ENCODE results near the gene IL10RB. TPM values are rescaled to one million over a fixed set of nuclear protein-coding genes. Genes with fewer than 3 reads are reported as not detected.

The IL10RB gene
- total and polyA plus RNA-seq, 10 of the 15 experiments (the other 5 are each of a cell fraction or from before 2014, with no cell fraction given), result 15.0 to 55.1 (median 34.9) TPM

- H3K27me3 ChIP-seq (replicated peaks in 1 of 2; ENCODE audit: control insufficient read depth in 2 of 2, insufficient read depth in 2 of 2, low read length in 1 of 2), result no peaks in the 10 kb centered on the region
- intact Hi-C loops (cut with micrococcal nuclease; ENCODE audit: unreplicated experiment), result no loop called here
- no peak overlapping the region for H2AFZ ChIP-seq (ENCODE audit: control insufficient read depth, low read depth, low read length)
- ChIA-PET SMC1A (ENCODE audit: uncharacterized antibody, unreplicated experiment) (interaction anchor here (0.7 to 1.5 kb wide), 2 partner anchors 43 to 105 kb away, joined by 3 read pairs; no protein-coding TSS in a partner anchor), POLR2A (no interaction called here), CTCF (interaction anchor here (1.1 to 1.5 kb wide), 2 partner anchors 59 to 105 kb away, joined by 4 read pairs; no protein-coding TSS in a partner anchor), RAD21 (ENCODE audit: unreplicated experiment) (no interaction called here)
- peaks cover 29% of the 10 kb centered on the region for H3K4me1 ChIP-seq (ENCODE audit: control insufficient read depth, insufficient read depth, low read length)
- no peaks in the 10 kb centered on the region for H3K9me3 ChIP-seq (replicated peaks; ENCODE audit: control insufficient read depth, insufficient read depth, low read length)
- H3K79me2 ChIP-seq (ENCODE audit: control insufficient read depth, insufficient read depth, low read length), result no peaks in the 10 kb centered on the region
- DNase-seq (ENCODE audit: low read depth, low spot score) (no peak), ATAC-seq (no peak), FAIRE-seq (no peak)
- no peak overlapping the region for H3K4me3 ChIP-seq
- no peaks in the 10 kb centered on the region for H4K20me1 ChIP-seq (ENCODE audit: control insufficient read depth, insufficient read depth)
- no peaks in the 10 kb centered on the region for H3K36me3 ChIP-seq (ENCODE audit: control insufficient read depth in 2 of 2, insufficient read depth in 2 of 2, low read length in 1 of 2)
- no peak overlapping the region for H3K4me2 ChIP-seq (ENCODE audit: control insufficient read depth, insufficient read depth)
- BruUV-seq (replicated peaks), result no TSS peak
- in situ Hi-C loops (cut with MboI), result no loop called here
- 95% methylated on average over 7 of the region's 7 CpGs for WGBS (ENCODE audit: insufficient coverage, insufficient replicate concordance, low lambda C conversion rate, missing lambda C conversion rate)
- H3K27ac ChIP-seq (ENCODE audit: control insufficient read depth, insufficient read depth), result no peak overlapping the region
- no peak overlapping the region for H3K9ac ChIP-seq (ENCODE audit: control insufficient read depth, insufficient read depth, low read length)
- TF ChIP-seq MTA2 (IDR thresholded peaks at IDR 0.05; ENCODE audit: low read depth) (no peak), SREBF1 (IDR thresholded peaks at IDR 0.05; ENCODE audit: low read length) (no peak), IKZF1 (conservative IDR thresholded peaks at IDR 0.05) (no peak), GABPA (IDR thresholded peaks at IDR 0.05; ENCODE audit: low read depth) (no peak), EED (IDR thresholded peaks at IDR 0.05; ENCODE audit: low read depth) (no peak), E4F1 (IDR thresholded peaks at IDR 0.05; ENCODE audit: borderline replicate concordance, partially characterized antibody) (no peak), BMI1 (IDR thresholded peaks at IDR 0.05; ENCODE audit: borderline replicate concordance) (no peak), BCL11A (IDR thresholded peaks at IDR 0.05; ENCODE audit: low read depth, low read length) (no peak), CEBPB (IDR thresholded peaks at IDR 0.05; ENCODE audit: borderline replicate concordance in 1 of 2, low read depth in 2 of 2, low read length in 2 of 2) (no peak), KAT2A (conservative IDR thresholded peaks at IDR 0.05; ENCODE audit: control insufficient read depth, low read depth, low read length) (no peak), SUZ12 (IDR thresholded peaks at IDR 0.05; ENCODE audit: unreplicated experiment) (no peak)
- TF ChIP-seq, protein P1, sequence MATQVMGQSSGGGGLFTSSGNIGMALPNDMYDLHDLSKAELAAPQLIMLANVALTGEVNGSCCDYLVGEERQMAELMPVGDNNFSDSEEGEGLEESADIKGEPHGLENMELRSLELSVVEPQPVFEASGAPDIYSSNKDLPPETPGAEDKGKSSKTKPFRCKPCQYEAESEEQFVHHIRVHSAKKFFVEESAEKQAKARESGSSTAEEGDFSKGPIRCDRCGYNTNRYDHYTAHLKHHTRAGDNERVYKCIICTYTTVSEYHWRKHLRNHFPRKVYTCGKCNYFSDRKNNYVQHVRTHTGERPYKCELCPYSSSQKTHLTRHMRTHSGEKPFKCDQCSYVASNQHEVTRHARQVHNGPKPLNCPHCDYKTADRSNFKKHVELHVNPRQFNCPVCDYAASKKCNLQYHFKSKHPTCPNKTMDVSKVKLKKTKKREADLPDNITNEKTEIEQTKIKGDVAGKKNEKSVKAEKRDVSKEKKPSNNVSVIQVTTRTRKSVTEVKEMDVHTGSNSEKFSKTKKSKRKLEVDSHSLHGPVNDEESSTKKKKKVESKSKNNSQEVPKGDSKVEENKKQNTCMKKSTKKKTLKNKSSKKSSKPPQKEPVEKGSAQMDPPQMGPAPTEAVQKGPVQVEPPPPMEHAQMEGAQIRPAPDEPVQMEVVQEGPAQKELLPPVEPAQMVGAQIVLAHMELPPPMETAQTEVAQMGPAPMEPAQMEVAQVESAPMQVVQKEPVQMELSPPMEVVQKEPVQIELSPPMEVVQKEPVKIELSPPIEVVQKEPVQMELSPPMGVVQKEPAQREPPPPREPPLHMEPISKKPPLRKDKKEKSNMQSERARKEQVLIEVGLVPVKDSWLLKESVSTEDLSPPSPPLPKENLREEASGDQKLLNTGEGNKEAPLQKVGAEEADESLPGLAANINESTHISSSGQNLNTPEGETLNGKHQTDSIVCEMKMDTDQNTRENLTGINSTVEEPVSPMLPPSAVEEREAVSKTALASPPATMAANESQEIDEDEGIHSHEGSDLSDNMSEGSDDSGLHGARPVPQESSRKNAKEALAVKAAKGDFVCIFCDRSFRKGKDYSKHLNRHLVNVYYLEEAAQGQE (IDR thresholded peaks at IDR 0.05; ENCODE audit: low read depth, low read length), result no peak
- TF ChIP-seq, protein P2, sequence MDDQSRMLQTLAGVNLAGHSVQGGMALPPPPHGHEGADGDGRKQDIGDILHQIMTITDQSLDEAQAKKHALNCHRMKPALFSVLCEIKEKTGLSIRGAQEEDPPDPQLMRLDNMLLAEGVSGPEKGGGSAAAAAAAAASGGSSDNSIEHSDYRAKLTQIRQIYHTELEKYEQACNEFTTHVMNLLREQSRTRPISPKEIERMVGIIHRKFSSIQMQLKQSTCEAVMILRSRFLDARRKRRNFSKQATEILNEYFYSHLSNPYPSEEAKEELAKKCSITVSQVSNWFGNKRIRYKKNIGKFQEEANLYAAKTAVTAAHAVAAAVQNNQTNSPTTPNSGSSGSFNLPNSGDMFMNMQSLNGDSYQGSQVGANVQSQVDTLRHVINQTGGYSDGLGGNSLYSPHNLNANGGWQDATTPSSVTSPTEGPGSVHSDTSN (IDR thresholded peaks at IDR 0.05; ENCODE audit: insufficient replicate concordance, low read depth, low read length), result no peak
- TF ChIP-seq, protein P3, sequence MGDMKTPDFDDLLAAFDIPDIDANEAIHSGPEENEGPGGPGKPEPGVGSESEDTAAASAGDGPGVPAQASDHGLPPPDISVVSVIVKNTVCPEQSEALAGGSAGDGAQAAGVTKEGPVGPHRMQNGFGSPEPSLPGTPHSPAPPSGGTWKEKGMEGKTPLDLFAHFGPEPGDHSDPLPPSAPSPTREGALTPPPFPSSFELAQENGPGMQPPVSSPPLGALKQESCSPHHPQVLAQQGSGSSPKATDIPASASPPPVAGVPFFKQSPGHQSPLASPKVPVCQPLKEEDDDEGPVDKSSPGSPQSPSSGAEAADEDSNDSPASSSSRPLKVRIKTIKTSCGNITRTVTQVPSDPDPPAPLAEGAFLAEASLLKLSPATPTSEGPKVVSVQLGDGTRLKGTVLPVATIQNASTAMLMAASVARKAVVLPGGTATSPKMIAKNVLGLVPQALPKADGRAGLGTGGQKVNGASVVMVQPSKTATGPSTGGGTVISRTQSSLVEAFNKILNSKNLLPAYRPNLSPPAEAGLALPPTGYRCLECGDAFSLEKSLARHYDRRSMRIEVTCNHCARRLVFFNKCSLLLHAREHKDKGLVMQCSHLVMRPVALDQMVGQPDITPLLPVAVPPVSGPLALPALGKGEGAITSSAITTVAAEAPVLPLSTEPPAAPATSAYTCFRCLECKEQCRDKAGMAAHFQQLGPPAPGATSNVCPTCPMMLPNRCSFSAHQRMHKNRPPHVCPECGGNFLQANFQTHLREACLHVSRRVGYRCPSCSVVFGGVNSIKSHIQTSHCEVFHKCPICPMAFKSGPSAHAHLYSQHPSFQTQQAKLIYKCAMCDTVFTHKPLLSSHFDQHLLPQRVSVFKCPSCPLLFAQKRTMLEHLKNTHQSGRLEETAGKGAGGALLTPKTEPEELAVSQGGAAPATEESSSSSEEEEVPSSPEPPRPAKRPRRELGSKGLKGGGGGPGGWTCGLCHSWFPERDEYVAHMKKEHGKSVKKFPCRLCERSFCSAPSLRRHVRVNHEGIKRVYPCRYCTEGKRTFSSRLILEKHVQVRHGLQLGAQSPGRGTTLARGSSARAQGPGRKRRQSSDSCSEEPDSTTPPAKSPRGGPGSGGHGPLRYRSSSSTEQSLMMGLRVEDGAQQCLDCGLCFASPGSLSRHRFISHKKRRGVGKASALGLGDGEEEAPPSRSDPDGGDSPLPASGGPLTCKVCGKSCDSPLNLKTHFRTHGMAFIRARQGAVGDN (IDR thresholded peaks at IDR 0.05), result no peak
These were observed 35.9 kb downstream of the IL10RB start for GRCh38 chr21:33302055-33302454.
